Activated naive CD4-positive, alpha-beta T cell treated with anti-CD3 and anti-CD28 coated beads, Interleukin-2, amount 10 ng/mL, durations not matched to agents 7 days and 5 days (primary cell): Measurements from ENCODE around the gene EXOC6.

ENCODE experiments used
- CTCF ChIA-PET: fragments of 350-600 bp; sonication (Branson Sonifier 250); formaldehyde crosslinking; loops from one replicate; lab custom pipeline; 2021; ENCODE audit warnings: antibody characterized with exemption; lab: Charles Lee
- DNase-seq: peaks from one replicate; pipeline ENCODE4 v3.0.0-alpha.2; 2020
- H3K27ac Mint-ChIP-seq: one replicate; pipeline ENCODE4 v1.8.0; 2021; ENCODE audit warnings: mild to moderate bottlenecking, moderate library complexity, mixed read lengths
- H3K27me3 Mint-ChIP-seq: one replicate; pipeline ENCODE4 v1.8.0; 2021; ENCODE audit warnings: mild to moderate bottlenecking, mixed read lengths
- H3K36me3 Mint-ChIP-seq: one replicate; pipeline ENCODE4 v1.8.0; 2021; ENCODE audit warnings: mixed read lengths
- H3K4me1 Mint-ChIP-seq: one replicate; pipeline ENCODE4 v1.8.0; 2021; ENCODE audit warnings: mixed read lengths
- H3K4me3 Mint-ChIP-seq: one replicate; pipeline ENCODE4 v1.8.0; 2021; ENCODE audit warnings: mild to moderate bottlenecking, moderate library complexity, mixed read lengths
- H3K9me3 Mint-ChIP-seq: one replicate; pipeline ENCODE4 v1.8.0; 2021; ENCODE audit warnings: mixed read lengths

Gene EXOC6

GRCh38 chr10:93058139-93058538 lies 209.8 kb downstream of the EXOC6 start:
- Mint-ChIP-seq H3K36me3 (peaks cover 5% of the 10 kb centered on the region), H3K27ac (no peak overlapping the region), H3K9me3 (no peaks in the 10 kb centered on the region)

GRCh38 chr10:93059975-93060886 lies 211.9 kb downstream of the EXOC6 start, which contains the start of gene CYP26C1:
Gene CYP26C1 (plus strand): TSS chr10:93060798. CDS start chr10:93061264, 466 bp downstream.
- CTCF ChIA-PET, result interaction anchor here (0.9 kb wide), 1 partner anchor 95 kb away, joined by 3 read pairs; no protein-coding TSS in a partner anchor
- H3K27me3 Mint-ChIP-seq, result peaks cover 55% of the 10 kb centered on the region
- H3K9me3 Mint-ChIP-seq, result no peaks in the 10 kb centered on the region
- H3K4me1 Mint-ChIP-seq, result peaks cover 15% of the 10 kb centered on the region
- no peak within 1 kb of the TSS for H3K27ac Mint-ChIP-seq
- DNase-seq, result no peak
- peak within 1 kb of the TSS; percentile 31 for H3K4me3 Mint-ChIP-seq
- H3K36me3 Mint-ChIP-seq, result peaks cover 5% of the 10 kb centered on the region

More at GRCh38 chr10:93058139-93058538, 209.8 kb downstream of the EXOC6 start:
- DNase-seq, result no peak
- Mint-ChIP-seq H3K4me3 (no peak overlapping the region), H3K27me3 (peaks cover 34% of the 10 kb centered on the region), H3K4me1 (peaks cover 12% of the 10 kb centered on the region)
- CTCF ChIA-PET, result no interaction called here

DNA sequence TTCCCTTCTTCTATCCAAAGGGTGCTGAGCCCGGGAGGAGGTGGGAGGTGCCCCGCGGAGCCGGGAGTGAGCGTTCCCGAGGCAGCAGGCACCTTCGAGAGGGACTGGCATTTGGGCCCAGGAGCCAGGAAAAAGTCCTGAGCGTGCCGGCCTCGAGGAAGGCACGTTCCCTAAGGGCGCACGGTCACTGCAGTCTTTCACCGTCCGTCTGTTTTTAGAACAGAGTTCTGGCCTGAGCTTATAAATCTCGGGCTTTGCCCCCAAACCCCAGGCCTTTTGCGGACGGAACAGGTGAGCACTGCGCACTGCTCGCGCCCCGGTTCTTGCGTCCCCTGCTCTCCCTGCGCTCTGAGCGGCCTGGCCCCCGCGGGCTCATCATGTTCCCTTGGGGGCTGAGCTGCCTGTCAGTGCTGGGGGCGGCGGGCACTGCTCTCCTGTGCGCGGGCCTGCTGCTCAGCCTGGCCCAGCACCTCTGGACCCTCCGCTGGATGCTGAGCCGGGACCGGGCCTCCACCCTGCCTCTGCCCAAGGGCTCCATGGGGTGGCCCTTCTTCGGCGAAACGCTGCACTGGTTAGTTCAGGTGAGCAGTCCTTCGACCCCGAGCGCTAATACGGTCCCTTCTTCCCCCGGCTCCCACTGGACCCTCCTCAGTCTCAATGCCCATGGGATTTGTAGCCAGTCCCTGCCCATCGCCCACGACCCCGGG lies 212.7 kb downstream of the EXOC6 start:
- no peak overlapping the region for H3K27ac Mint-ChIP-seq
- CTCF ChIA-PET, result interaction anchor here (0.9 to 1.5 kb wide), 4 partner anchors 12 to 96 kb away, joined by 3 to 8 read pairs (median 6); partner anchors contain the start of gene CYP26A1
- no peak for DNase-seq
- H3K27me3 Mint-ChIP-seq, result peaks cover 63% of the 10 kb centered on the region
- peaks cover 18% of the 10 kb centered on the region for H3K4me1 Mint-ChIP-seq
- H3K36me3 Mint-ChIP-seq, result peaks cover 5% of the 10 kb centered on the region
- H3K9me3 Mint-ChIP-seq, result no peaks in the 10 kb centered on the region
- H3K4me3 Mint-ChIP-seq, result no peak overlapping the region

DNA sequence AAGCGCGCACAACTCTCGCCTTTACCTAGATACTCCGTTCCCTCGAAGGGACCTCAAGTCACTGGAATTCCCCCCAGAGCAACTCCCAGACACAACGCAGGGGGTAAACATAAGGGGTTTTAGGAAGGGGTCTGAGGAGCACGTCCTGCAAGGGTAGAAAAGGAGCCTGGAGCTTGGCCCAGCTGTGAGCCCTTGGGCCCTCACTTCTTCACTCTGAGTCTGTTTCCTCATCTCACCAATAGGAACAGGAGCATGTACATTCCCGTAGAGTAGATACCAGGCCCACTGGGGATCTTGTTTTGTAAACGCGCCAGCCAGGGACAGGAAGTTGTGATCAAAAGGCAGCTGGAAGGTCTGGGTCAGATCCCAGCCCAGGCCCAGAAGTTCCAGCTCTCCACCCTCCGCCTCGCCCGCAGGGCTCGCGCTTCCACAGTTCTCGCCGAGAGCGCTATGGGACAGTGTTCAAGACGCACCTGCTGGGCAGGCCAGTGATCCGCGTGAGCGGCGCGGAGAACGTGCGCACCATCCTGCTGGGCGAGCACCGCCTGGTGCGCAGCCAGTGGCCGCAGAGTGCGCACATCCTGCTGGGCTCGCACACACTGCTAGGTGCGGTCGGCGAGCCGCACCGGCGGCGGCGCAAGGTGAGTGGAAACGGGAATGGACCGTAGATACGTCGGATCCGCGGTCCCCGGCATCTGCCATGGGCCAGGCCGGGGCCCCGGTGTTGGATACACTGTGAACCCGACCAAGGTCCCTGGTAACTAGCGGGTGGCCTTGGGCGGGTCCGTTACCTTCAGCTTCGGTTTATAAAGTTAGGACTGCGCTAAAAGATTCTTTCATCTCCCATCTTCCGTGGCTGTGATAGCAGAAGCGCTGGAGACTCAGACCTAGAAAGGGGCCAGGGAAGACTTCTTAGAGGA lies 213.5 kb downstream of the EXOC6 start:
- H3K36me3 Mint-ChIP-seq, result peaks cover 5% of the 10 kb centered on the region
- H3K9me3 Mint-ChIP-seq, result no peaks in the 10 kb centered on the region
- no peak for DNase-seq
- CTCF ChIA-PET, result interaction anchor here (0.6 to 1.5 kb wide), 8 partner anchors 11 to 317 kb away, joined by 3 to 8 read pairs (median 4); partner anchors contain the start of gene CYP26A1
- peaks cover 71% of the 10 kb centered on the region for H3K27me3 Mint-ChIP-seq
- H3K4me3 Mint-ChIP-seq, result peak overlapping the region; percentile 59
- H3K4me1 Mint-ChIP-seq, result peaks cover 18% of the 10 kb centered on the region
- no peak overlapping the region for H3K27ac Mint-ChIP-seq

DNA sequence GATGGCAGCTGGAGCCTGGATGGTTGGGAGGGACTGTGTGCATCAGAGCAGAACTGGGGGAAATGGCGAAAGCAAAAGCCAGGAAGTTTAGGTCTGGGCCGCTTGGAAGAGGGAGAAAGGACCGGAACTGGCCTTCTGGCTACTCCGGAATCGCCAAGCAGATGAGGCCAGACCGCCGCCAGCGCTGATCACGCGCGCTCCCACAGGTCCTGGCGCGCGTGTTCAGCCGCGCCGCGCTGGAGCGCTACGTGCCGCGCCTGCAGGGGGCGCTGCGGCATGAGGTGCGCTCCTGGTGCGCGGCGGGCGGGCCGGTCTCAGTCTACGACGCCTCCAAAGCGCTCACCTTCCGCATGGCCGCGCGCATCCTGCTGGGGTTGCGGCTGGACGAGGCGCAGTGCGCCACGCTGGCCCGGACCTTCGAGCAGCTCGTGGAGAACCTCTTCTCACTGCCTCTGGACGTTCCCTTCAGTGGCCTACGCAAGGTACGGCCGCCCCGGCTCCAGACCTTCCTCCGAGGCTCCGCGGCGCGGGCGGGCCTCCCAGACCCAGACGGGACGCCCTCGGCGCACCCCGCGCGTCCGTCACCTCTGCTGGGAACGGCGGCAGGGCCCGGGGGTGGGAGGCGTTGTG lies 214.3 kb downstream of the EXOC6 start:
- Mint-ChIP-seq H3K27ac (no peak overlapping the region), H3K4me3 (peak overlapping the region; percentile 59), H3K4me1 (peaks cover 18% of the 10 kb centered on the region), H3K9me3 (no peaks in the 10 kb centered on the region), H3K36me3 (peaks cover 5% of the 10 kb centered on the region), H3K27me3 (peaks cover 79% of the 10 kb centered on the region)
- DNase-seq, result peak; percentile 67
- CTCF ChIA-PET, result interaction anchor here (1.0 to 1.5 kb wide), 5 partner anchors 10 to 109 kb away, joined by 3 to 8 read pairs (median 5); partner anchors contain the start of gene CYP26A1

GRCh38 chr10:93063144-93063976 lies 215.0 kb downstream of the EXOC6 start:
- peaks cover 86% of the 10 kb centered on the region for H3K27me3 Mint-ChIP-seq
- CTCF ChIA-PET, result interaction anchor here (1.1 kb wide), 2 partner anchors 14 kb away, joined by 3 to 5 read pairs; no protein-coding TSS in a partner anchor
- no peak overlapping the region for H3K4me3 Mint-ChIP-seq

GRCh38 chr10:93063977-93064660 lies 215.8 kb downstream of the EXOC6 start:
- no peak overlapping the region for H3K4me3 Mint-ChIP-seq
- H3K36me3 Mint-ChIP-seq, result peaks cover 2% of the 10 kb centered on the region

More at GRCh38 chr10:93063144-93063976, 215.0 kb downstream of the EXOC6 start:
- H3K27ac Mint-ChIP-seq, result no peak overlapping the region
- no peak for DNase-seq
- H3K4me1 Mint-ChIP-seq, result peaks cover 18% of the 10 kb centered on the region
- H3K36me3 Mint-ChIP-seq, result peaks cover 2% of the 10 kb centered on the region
- H3K9me3 Mint-ChIP-seq, result no peaks in the 10 kb centered on the region

GRCh38 chr10:93064874-93065660 lies 216.7 kb downstream of the EXOC6 start:
- H3K4me1 Mint-ChIP-seq, result peaks cover 20% of the 10 kb centered on the region
- CTCF ChIA-PET, result interaction anchor here (1.1 to 3.5 kb wide), 3 partner anchors 12 to 289 kb away, joined by 3 to 15 read pairs (median 3); no protein-coding TSS in a partner anchor
- peaks cover 99% of the 10 kb centered on the region for H3K27me3 Mint-ChIP-seq
- DNase-seq, result no peak
- no peak overlapping the region for H3K4me3 Mint-ChIP-seq
- peak overlapping the region; percentile 34 for H3K27ac Mint-ChIP-seq
- H3K36me3 Mint-ChIP-seq, result peaks cover under 1% of the 10 kb centered on the region
- no peaks in the 10 kb centered on the region for H3K9me3 Mint-ChIP-seq

More at GRCh38 chr10:93063977-93064660, 215.8 kb downstream of the EXOC6 start:
- Mint-ChIP-seq H3K27ac (no peak overlapping the region), H3K9me3 (no peaks in the 10 kb centered on the region), H3K4me1 (peaks cover 22% of the 10 kb centered on the region), H3K27me3 (peaks cover 93% of the 10 kb centered on the region)
- CTCF ChIA-PET, result interaction anchor here (1.1 kb wide), 1 partner anchor 13 kb away, joined by 3 read pairs; no protein-coding TSS in a partner anchor
- no peak for DNase-seq

DNA sequence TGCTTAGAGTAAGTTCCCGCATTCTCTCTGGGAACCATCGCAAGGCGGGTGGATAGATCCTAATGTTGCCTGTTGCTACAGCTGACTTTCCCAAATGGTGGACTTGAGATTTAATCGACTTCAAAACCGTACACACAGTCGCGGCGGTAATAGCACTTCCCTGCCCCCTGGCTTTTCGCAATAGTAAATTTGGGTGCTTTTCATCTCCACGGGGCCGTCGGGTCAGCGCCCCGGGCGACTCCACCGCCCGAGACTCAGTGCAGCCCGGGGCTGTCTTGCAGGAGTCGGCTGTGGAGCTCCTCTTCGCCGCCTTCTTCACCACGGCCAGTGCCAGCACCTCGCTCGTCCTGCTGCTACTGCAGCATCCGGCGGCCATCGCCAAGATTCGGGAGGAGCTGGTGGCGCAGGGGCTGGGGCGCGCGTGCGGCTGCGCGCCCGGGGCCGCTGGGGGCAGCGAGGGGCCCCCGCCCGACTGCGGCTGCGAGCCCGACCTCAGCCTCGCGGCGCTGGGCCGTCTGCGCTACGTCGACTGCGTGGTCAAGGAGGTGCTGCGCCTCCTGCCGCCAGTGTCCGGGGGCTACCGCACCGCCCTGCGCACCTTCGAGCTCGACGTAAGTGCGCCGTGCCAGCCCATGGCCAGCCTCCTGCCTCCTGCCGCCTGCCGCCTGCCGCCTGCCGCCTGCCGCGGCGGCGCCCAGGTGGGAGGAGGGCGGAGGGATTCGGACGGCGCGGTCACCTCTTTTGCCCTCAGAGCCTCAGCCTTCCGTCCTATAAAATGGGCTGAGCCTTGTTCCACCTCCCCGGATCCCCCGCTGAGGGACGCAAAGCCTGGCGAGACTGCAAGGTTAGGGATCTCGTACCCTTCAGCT lies 217.6 kb downstream of the EXOC6 start:
- Mint-ChIP-seq H3K4me1 (peaks cover 19% of the 10 kb centered on the region), H3K9me3 (no peaks in the 10 kb centered on the region), H3K36me3 (no peaks in the 10 kb centered on the region), H3K4me3 (no peak overlapping the region), H3K27ac (no peak overlapping the region), H3K27me3 (peaks cover 100% of the 10 kb centered on the region)
- CTCF ChIA-PET, result interaction anchor here (1.2 to 3.5 kb wide), 2 partner anchors 11 to 288 kb away, joined by 3 to 15 read pairs; no protein-coding TSS in a partner anchor
- DNase-seq, result no peak

GRCh38 chr10:93066544-93066913 lies 218.2 kb downstream of the EXOC6 start:
- CTCF ChIA-PET, result interaction anchor here (1.2 to 3.5 kb wide), 2 partner anchors 11 to 288 kb away, joined by 3 to 15 read pairs; no protein-coding TSS in a partner anchor
- no peak overlapping the region for H3K27ac Mint-ChIP-seq
- DNase-seq, result no peak
- no peak overlapping the region for H3K4me3 Mint-ChIP-seq
- peaks cover 100% of the 10 kb centered on the region for H3K27me3 Mint-ChIP-seq
- no peaks in the 10 kb centered on the region for H3K9me3 Mint-ChIP-seq
- peaks cover 19% of the 10 kb centered on the region for H3K4me1 Mint-ChIP-seq
- no peaks in the 10 kb centered on the region for H3K36me3 Mint-ChIP-seq
